Measurements from ENCODE around the gene RBM47. TPM values are rescaled to one million over a fixed set of nuclear protein-coding genes. Genes with fewer than 3 reads are reported as not detected.
"Not testable (repeated sequence)": the region's sequence is repeated elsewhere in the genome, so short reads cannot be mapped to it uniquely, and the experiment has no call there.

Gene RBM47
- total RNA-seq, 2 donors from 2014 or later, result 0.22 to 0.48 TPM

DNA sequence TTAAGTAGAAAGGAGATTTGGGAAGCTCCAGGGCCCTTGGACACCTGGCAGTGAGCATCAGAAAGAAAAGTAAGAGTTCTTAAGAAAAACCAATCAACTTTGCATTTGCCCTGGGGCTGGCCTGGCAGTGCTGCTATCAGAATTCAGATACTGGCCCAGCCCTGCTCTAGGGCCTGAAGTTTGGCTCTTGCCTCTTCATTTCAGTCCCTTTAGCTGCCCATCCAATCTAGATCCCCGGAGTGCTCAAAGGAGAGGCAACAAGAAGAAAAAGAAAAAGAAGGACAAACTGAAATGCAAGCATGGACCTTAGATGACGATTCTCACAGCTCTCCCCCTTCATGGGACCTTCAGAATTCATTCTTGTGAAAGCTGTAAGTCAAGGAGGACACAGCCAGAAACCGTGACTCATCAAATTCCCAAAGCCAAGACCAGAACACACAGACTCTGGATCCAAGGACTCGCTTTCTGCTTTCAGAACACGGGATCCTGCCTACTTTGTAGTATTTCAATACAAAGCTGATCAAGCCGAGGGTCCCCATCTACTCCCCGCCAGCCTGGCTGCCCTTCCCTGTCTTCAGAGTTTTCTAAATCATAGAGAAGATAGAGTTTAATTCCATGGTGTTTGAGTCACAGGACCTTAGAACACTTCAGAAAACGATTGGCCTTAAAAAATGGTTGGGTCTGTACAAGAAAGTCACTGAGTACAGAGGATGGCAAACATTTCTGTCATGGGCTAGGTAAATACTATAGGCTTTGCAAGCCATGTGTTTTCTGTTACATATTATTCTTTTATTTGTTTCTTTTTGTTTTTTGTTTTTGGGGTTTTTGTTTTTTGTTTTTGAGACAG, 103.7 kb downstream of the RBM47 start:
- Mint-ChIP-seq H3K4me1 (no peaks in the 10 kb centered on the region), H3K36me3 (ENCODE audit: low read depth) (no peaks in the 10 kb centered on the region), H3K4me3 (no peak overlapping the region), H3K9me3 (no peaks in the 10 kb centered on the region), H3K27me3 (no peaks in the 10 kb centered on the region), H3K27ac (no peak overlapping the region)
- ATAC-seq (replicated peaks), result no peak

DNA sequence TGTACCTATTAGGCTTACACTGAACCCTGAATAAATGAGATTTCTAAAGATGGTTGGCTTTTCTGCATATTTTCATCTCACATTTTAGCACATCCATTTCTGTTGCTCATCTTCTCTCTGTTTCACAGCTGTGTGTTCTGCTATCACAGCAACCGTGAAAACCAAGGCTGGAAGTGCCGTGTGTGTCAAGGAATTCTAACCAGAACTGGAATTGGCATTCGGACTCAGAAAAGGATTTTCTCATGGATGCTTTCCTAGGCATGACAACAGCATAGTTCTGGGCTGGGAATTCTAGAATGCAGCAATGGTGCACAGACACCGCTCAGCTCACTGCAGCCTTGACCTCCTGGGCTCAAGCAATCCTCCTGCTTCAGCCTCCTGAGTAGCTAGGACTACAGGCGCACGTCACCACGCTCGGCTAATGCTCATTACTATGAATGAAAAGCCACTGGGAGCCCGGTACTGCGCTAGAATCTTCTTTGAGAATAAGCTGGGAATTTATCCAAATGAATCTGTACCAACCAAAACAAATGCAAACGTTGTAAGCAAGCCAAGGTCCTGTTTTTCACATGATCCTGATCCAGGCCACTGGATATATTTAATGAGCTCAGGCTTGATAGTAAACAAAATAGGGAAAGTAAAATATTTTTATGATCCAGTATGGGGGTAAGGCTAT, 105.2 kb downstream of the RBM47 start:
- H3K4me1 Mint-ChIP-seq, result no peaks in the 10 kb centered on the region
- no peak overlapping the region for H3K4me3 Mint-ChIP-seq
- no peaks in the 10 kb centered on the region for H3K27me3 Mint-ChIP-seq
- H3K9me3 Mint-ChIP-seq, result no peaks in the 10 kb centered on the region
- no peak overlapping the region for H3K27ac Mint-ChIP-seq
- H3K36me3 Mint-ChIP-seq (ENCODE audit: low read depth), result no peaks in the 10 kb centered on the region
- ATAC-seq (replicated peaks), result no peak

DNA sequence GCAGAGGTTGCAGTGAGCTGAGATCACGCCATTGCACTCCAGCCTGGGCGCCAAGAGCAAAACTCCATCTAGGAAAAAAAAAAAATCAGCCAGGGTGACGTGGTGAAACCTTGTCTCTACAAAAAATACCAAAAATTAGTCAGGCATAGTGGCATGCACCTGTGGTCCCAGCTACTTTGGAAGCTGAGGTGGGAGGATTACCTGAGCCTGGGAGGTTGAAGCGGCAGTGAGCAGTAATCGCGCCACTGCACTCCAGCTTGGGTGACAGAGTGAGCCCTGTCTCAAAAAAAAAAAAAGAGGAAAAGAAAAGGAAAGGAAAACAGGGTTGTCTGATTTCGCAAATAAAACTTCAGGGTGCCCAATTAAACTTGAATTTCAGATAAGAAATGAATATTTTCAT, 106.1 kb downstream of the RBM47 start:
- H3K36me3 Mint-ChIP-seq (ENCODE audit: low read depth), result no peaks in the 10 kb centered on the region
- no peaks in the 10 kb centered on the region for H3K9me3 Mint-ChIP-seq
- H3K27me3 Mint-ChIP-seq, result no peaks in the 10 kb centered on the region
- H3K4me3 Mint-ChIP-seq, result no peak overlapping the region
- H3K27ac Mint-ChIP-seq, result no peak overlapping the region
- ATAC-seq (replicated peaks), result no peak
- no peaks in the 10 kb centered on the region for H3K4me1 Mint-ChIP-seq

DNA sequence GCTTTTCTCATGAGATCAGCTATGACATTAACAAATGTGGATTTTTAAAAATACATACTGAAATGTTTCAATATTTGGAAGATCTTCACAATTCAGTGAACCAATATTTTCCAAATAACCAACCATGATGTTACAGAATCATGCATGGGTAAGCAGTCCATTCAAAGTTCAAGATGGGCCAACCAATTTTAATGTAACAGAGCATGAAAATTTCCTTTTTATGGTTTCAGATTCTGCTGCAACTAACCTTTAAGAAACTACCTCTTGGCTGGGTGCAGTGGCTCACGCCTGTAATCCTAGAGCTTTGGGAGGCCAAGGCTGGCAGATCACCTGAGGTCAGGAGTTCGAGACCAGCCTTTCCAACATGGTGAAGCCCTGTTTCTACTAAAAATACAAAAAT, 107.7 kb downstream of the RBM47 start:
- no peak overlapping the region for H3K4me3 Mint-ChIP-seq

DNA sequence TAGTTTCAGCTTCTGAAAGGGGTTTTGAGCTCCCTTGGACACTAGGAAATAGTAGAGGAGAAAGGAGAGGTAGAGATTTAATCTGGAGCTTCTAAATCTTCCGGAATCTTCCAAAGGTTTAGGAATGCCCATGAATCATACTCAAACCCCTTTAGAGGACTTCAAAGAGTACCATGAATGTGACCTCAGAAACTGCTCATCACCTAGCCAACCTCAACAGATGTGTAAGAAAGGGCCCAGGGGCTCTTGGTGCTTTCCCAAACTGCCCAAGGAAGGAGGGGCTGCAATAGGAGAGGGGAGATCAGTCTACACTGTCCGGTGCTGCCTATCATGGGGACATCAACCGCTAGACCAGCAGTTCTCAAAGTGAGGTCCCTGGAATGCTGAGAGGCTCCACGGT, 109.1 kb downstream of the RBM47 start:
- H3K27me3 Mint-ChIP-seq, result no peaks in the 10 kb centered on the region
- H3K9me3 Mint-ChIP-seq, result no peaks in the 10 kb centered on the region
- no peak for ATAC-seq (replicated peaks)
- no peak overlapping the region for H3K27ac Mint-ChIP-seq
- no peaks in the 10 kb centered on the region for H3K36me3 Mint-ChIP-seq (ENCODE audit: low read depth)
- no peaks in the 10 kb centered on the region for H3K4me1 Mint-ChIP-seq
- H3K4me3 Mint-ChIP-seq, result no peak overlapping the region

More for the DNA sequence above, 107.7 kb downstream of the RBM47 start:
- Mint-ChIP-seq H3K4me1 (no peaks in the 10 kb centered on the region), H3K27ac (no peak overlapping the region), H3K36me3 (ENCODE audit: low read depth) (no peaks in the 10 kb centered on the region), H3K9me3 (no peaks in the 10 kb centered on the region), H3K27me3 (no peaks in the 10 kb centered on the region)
- no peak for ATAC-seq (replicated peaks)

DNA sequence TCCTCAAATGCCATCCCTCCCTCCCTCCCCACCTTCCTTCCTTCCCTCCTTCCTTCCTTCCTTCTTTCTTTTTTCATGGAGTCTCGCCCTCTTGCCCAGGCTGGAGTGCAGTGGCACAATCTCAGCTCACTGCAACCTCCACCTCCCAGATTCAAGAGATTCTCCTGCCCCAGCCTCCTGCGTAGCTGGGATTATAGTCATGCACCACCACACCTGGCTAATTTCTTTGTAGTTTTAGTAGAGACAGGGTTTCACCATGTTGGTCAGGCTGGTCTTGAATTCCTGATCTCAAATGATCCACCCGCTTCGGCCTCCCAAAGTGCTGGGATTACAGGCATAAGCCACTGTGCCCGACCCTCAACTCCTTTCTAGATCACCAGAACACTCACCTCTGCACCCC, 112.6 kb downstream of the RBM47 start:
- H3K4me3 Mint-ChIP-seq; H3K36me3 Mint-ChIP-seq (ENCODE audit: low read depth); H3K27me3 Mint-ChIP-seq; ATAC-seq (replicated peaks); H3K9me3 Mint-ChIP-seq: not testable (repeated sequence)
- Mint-ChIP-seq H3K4me1 (peaks cover 12% of the 10 kb centered on the region), H3K27ac (peak overlapping the region; percentile 39)

DNA sequence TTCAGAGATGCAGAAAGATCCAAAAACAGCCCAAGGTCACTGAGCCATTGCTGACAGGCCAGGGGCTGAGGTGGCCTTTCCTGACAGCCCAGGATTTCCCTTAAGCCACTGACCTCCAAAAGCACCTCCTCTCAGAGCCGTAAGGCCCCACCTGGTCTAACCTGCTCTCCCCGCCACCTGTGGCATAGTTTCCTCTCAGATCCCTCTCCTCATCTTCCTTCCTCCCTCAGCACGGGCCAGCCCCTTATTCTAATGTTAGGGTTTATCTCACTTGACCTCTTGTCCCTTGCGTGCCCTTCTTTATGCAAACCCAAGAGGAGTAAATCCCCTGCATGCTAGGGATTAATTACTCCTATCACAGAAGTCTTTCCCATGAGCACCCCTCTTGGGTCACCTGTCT, 113.0 kb downstream of the RBM47 start:
- no peak for ATAC-seq (replicated peaks)
- Mint-ChIP-seq H3K36me3 (ENCODE audit: low read depth) (no peaks in the 10 kb centered on the region), H3K27me3 (no peaks in the 10 kb centered on the region), H3K27ac (no peak overlapping the region), H3K4me1 (peaks cover 12% of the 10 kb centered on the region), H3K4me3 (no peak overlapping the region), H3K9me3 (no peaks in the 10 kb centered on the region)

DNA sequence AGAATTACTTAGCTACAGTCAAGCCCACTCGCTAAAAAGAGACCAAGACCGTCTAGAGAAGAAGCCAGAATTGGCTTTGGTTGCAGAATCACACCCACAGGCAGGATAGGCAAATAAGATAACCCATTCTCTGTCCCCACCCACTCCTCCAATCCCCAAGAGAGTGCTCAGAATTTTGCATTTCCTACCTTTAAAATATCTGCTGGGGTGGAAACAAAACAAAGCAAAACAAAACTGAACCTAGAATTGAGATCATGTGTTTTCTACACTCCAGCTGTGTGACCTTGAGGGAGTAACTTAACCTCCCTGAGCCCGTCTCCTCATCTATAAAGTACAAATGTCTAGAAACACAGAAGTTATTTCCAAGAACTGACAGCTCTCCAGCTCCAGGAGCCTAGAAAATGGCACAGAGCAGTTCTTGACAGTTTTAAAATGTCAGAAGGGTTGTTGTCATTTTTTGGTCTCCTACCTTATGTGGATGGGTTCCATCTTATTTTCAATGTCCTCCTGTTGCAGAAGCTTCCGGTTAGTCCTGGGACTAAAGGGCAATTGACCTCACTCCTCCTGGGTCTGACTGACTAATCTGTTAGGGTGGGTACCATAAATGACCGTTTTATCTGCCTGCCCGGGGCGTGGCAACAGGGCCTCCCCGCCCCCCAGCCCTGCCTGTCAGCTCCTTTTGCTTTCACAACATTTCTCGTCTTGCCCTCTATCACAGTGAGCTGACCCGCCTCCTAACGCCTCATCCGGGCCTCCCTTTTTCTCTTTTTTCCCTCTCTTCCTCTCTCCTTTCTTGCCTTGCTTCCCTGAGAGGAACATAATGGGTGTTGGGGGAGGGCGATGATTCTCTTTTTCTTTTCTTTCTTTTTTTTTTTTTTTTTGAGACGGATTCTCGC, 114.0 kb downstream of the RBM47 start:
- H3K36me3 Mint-ChIP-seq (ENCODE audit: low read depth), result no peaks in the 10 kb centered on the region
- no peaks in the 10 kb centered on the region for H3K9me3 Mint-ChIP-seq
- H3K27me3 Mint-ChIP-seq, result no peaks in the 10 kb centered on the region
- H3K4me1 Mint-ChIP-seq, result peaks cover 12% of the 10 kb centered on the region
- peak overlapping the region; percentile 39 for H3K4me3 Mint-ChIP-seq
- peak; percentile 92 for ATAC-seq (replicated peaks)
- H3K27ac Mint-ChIP-seq, result peak overlapping the region; percentile 38

DNA sequence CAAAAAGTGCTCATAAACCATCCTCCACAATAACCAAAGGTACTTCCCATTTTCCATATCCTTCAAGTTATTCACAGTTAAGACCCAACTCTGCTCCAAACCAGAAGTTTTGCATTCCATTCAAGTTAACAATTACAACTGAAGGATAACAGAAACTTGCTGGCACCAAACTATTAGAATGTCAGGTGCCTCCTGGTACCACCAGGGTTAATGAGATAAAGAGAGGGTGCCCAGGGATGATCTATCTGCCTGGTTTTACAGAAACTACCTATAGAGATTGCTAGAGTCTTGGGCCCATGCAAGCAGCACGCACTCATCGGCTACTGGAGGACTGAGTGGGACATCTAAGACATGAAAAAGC, 114.6 kb downstream of the RBM47 start:
- H3K4me3 Mint-ChIP-seq, result peak overlapping the region; percentile 39
- H3K9me3 Mint-ChIP-seq, result no peaks in the 10 kb centered on the region
- no peaks in the 10 kb centered on the region for H3K27me3 Mint-ChIP-seq
- peaks cover 12% of the 10 kb centered on the region for H3K4me1 Mint-ChIP-seq
- H3K36me3 Mint-ChIP-seq (ENCODE audit: low read depth), result no peaks in the 10 kb centered on the region
- peak overlapping the region; percentile 38 for H3K27ac Mint-ChIP-seq
- ATAC-seq (replicated peaks), result no peak

DNA sequence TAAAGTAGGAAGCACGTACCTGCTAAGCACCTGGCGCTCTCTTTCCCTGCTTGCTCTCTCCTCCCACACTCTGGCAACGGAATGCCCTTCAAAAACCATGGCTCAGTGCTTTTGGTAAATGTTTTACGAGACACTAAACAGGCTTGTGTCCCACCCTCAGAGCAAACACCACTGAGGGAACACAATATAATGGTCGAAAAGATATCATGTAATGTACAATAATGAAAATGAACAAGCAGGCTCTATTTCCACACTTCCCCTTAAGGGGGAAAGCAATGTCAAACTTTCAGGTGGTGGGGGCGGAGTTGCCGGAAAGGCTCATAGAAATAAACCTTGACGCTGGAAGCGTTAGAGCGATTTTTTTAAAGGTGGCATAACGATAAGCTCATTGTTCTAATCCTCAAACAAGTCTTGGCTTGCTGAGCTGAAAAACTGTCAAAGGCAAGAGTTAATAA, 115.1 kb downstream of the RBM47 start:
- ATAC-seq (replicated peaks), result no peak
- no peaks in the 10 kb centered on the region for H3K36me3 Mint-ChIP-seq (ENCODE audit: low read depth)
- peaks cover 12% of the 10 kb centered on the region for H3K4me1 Mint-ChIP-seq
- no peak overlapping the region for H3K27ac Mint-ChIP-seq
- peak overlapping the region; percentile 39 for H3K4me3 Mint-ChIP-seq
- H3K27me3 Mint-ChIP-seq, result no peaks in the 10 kb centered on the region
- no peaks in the 10 kb centered on the region for H3K9me3 Mint-ChIP-seq

DNA sequence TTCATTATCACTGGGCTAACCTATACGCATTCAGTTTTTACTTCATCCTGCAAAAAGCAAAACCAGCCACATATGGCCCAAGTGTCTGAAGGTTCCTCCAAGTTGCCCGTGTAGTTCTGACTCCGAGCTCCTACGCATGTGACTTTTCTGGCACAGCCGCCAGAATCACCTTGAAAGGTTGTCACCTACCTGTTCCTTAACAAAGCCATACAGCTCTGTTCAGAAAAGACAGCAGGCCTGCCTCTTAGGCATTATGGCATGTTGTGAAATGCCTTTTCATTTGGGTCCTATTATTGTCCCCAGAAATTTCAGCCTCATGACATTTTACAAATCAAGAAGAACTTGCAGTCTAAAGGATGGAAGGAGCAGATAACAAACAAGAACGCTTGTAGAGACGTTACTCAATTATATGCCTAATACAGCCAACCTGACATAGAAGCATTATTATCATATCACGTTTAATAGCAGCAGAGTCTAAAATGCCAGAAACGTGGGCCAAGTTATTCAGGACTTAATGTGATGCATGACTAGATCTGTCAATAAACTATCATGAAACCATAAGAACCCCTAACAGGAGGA, 118.5 kb downstream of the RBM47 start:
- H3K9me3 Mint-ChIP-seq, result no peaks in the 10 kb centered on the region
- no peaks in the 10 kb centered on the region for H3K27me3 Mint-ChIP-seq
- H3K36me3 Mint-ChIP-seq (ENCODE audit: low read depth), result no peaks in the 10 kb centered on the region
- no peak overlapping the region for H3K4me3 Mint-ChIP-seq
- H3K27ac Mint-ChIP-seq, result no peak overlapping the region
- H3K4me1 Mint-ChIP-seq, result peaks cover 12% of the 10 kb centered on the region
- ATAC-seq (replicated peaks), result no peak

DNA sequence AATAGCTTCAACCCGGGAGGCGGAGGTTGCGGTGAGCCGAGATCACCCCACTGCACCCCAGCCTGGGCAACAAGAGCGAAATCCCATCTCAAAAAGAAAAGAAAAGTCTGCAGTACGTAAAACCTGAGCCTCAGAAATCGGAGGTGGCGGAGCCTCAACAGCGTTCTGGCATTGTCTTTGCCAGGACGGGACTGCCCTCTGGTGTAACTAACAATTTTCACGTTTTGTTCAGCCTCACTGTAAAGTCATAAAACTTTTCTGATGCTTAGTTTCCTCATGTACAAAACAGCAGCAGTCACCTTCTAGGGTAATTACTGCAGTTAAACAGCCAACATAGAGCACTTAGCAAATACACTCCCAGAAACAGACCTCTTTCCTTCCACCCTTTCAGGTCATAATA, 121.7 kb downstream of the RBM47 start:
- Mint-ChIP-seq H3K27me3 (no peaks in the 10 kb centered on the region), H3K27ac (no peak overlapping the region), H3K9me3 (no peaks in the 10 kb centered on the region), H3K4me1 (peaks cover 4% of the 10 kb centered on the region), H3K4me3 (no peak overlapping the region), H3K36me3 (ENCODE audit: low read depth) (no peaks in the 10 kb centered on the region)
- ATAC-seq (replicated peaks), result no peak

DNA sequence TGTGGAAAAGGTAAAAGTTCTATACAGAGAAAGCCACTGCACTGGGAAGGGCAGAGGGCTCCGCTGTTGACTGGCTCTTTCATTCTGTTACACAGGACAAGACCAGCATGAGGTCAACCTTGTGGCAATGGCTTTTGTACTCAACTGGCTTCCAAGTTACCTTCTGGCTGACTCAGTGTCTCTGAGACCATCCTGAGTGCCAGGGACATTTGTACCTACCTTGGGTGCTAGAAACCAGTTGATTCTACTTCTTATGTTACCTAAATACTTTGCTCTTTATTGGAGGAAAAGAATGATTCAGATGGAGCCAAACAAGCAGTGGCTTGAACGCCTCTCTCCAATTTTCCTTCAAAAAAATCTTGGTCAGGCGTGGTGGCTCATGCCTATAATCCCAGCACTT, 123.2 kb downstream of the RBM47 start:
- Mint-ChIP-seq H3K4me1 (peaks cover 10% of the 10 kb centered on the region), H3K27me3 (no peaks in the 10 kb centered on the region), H3K27ac (no peak overlapping the region), H3K9me3 (no peaks in the 10 kb centered on the region), H3K36me3 (ENCODE audit: low read depth) (no peaks in the 10 kb centered on the region), H3K4me3 (no peak overlapping the region)
- no peak for ATAC-seq (replicated peaks)

DNA sequence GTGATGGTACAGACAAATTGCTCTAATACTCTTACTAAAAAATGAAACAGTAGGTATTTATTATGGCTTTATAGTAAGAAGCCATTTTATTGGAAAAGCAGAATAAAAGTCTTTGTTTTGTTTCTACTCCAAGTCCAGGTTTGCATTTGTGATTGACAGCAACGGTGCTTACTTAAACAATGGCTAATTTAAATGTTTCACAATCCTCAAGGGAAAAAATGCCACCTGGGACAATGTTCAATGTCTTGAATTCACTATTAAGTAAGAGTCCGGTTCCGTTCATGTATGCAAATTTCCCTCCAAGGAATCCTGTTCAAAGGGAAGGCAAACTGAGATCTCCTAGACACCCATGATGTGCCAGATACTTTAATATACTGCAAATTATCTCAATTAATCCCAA, 123.6 kb downstream of the RBM47 start:
- ATAC-seq (replicated peaks), result no peak
- H3K36me3 Mint-ChIP-seq (ENCODE audit: low read depth), result no peaks in the 10 kb centered on the region
- no peaks in the 10 kb centered on the region for H3K9me3 Mint-ChIP-seq
- no peak overlapping the region for H3K27ac Mint-ChIP-seq
- H3K4me1 Mint-ChIP-seq, result peaks cover 10% of the 10 kb centered on the region
- no peaks in the 10 kb centered on the region for H3K27me3 Mint-ChIP-seq
- no peak overlapping the region for H3K4me3 Mint-ChIP-seq

Data from activated T-helper 17 cell treated with anti-CD3 and anti-CD28 coated beads, Interleukin-2, amount 50 U/mL, for 72 hours (primary cell).